ENCODE results near the gene MYOZ3.

MYOZ3 gene

GRCh38 chr5:150623152-150623877 lies 37.7 kb upstream of the MYOZ3 start:
- no peak for TF ChIP-seq CTCF (conservative IDR thresholded peaks at IDR 0.05)
- TF ChIP-seq ZFX (IDR thresholded peaks at IDR 0.05), result no peak
- no peak overlapping the region for H3K27ac ChIP-seq

- no peak overlapping the region for H3K27ac ChIP-seq
- TF ChIP-seq CTCF (conservative IDR thresholded peaks at IDR 0.05) (no peak), ZFX (IDR thresholded peaks at IDR 0.05) (no peak)
Observed at GRCh38 chr5:150623878-150624216, 37.2 kb upstream of the MYOZ3 start.

GRCh38 chr5:150624334-150625163 lies 36.5 kb upstream of the MYOZ3 start:
- H3K27ac ChIP-seq, result no peak overlapping the region
- TF ChIP-seq CTCF (conservative IDR thresholded peaks at IDR 0.05) (no peak), ZFX (IDR thresholded peaks at IDR 0.05) (no peak)

DNA sequence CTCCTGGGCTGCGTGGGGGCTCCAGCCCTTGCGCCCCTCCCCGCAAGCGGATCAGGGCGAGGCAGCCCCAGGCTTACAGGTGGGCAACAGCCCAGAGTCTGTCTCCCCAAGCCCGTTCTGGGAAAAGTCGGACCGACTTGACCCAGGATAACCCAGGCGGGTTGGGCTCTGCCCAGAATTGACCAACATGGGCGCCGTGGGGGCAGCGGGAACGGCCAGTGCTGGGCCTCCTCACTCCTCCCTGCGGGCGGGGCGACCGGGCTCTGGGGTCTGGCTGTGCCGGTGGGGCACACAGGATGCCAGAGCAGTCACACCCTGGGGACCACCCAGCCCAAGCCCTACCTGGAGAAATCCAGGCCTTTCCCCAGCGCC lies 35.9 kb upstream of the MYOZ3 start:
- no peak overlapping the region for H3K27ac ChIP-seq
- TF ChIP-seq CTCF (conservative IDR thresholded peaks at IDR 0.05) (no peak), ZFX (IDR thresholded peaks at IDR 0.05) (no peak)

DNA sequence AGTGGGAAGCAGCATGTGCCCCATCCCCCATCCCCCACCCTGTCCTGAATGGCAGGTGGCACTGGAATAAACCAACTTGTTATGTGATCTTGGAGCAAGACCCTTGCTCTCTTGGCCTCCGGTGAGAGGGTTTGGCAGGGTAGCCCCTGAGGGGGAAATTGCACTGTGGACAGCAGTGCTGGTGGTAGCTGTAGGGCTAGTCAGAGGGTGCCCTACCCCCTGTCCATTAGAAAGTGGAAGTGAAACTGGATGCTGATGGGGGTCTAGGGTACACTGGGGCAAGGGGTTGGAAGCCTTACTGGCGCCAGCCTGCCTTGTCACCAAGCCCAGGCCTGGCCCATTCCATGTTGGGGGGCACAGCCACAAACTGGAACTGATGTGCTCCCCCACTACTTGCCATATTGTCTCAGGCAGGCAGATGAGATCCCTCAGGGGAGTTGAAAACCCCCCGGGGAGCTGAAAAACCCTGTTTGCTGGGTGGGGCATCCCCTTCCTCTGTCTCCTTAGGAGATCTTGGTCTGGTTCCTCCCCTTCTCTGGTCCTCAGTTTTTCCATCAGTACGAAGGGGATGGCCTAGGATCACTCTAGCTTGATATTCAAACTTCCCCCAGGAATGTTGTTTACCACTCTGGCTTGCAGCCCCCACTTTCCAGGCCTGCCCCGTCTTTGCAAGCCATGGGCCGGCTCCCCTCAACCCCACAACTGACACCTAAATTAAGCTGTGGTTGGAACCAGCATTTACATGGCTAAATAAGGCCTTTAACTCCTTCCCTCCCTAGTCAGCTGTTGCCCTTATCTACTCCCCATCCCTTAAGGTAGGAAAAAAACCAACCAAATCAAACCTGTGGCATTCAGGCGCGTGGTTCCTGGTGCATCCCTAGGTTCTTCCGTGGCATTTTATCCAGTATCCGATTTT lies 35.0 kb upstream of the MYOZ3 start:
- no peak overlapping the region for H3K27ac ChIP-seq
- no peak for TF ChIP-seq ZFX (IDR thresholded peaks at IDR 0.05)
- no peak for TF ChIP-seq CTCF (conservative IDR thresholded peaks at IDR 0.05)

GRCh38 chr5:150626853-150627276 lies 34.2 kb upstream of the MYOZ3 start:
- TF ChIP-seq ZFX (IDR thresholded peaks at IDR 0.05) (no peak), CTCF (conservative IDR thresholded peaks at IDR 0.05) (no peak)
- H3K27ac ChIP-seq, result no peak overlapping the region
